GM23338 (cell line): ENCODE measurements around the gene RNF17. TPM values are rescaled to one million over a fixed set of nuclear protein-coding genes. Genes with fewer than 3 reads are reported as not detected.
"Not testable (repeated sequence)": the region's sequence is repeated elsewhere in the genome, so short reads cannot be mapped to it uniquely, and the experiment has no call there.

Source experiments
- ATAC-seq: fragments of 200-7000 bp; cut with Tn5 transposase; 3 replicates; pipeline ENCODE4 v1.9.1; 2020
- DNase-seq: peaks from one replicate; pipeline ENCODE4 v3.0.0-alpha.2; 2015; ENCODE audit warnings: low spot score
- H2AFZ ChIP-seq: fragments of 200-600 bp; sonication (generic); 2 replicates; pipeline ENCODE4 v1.8.0; 2016; ENCODE audit warnings: antibody characterized with exemption, mild to moderate bottlenecking, moderate library complexity
- H3F3A ChIP-seq: fragments of 200-600 bp; sonication (generic); replicated peaks from 2 replicates; pipeline ENCODE4 v1.8.0; 2017; ENCODE audit warnings: antibody characterized with exemption, mixed run types, low read depth
- H3K27ac ChIP-seq: fragments of 200-600 bp; sonication (generic); 2 replicates; pipeline ENCODE4 v1.6.1; 2016; ENCODE audit warnings: low read depth
- H3K27me3 ChIP-seq: fragments of 200-600 bp; sonication (generic); 2 replicates; pipeline ENCODE4 v1.8.0; 2016; ENCODE audit warnings: mild to moderate bottlenecking, mixed run types, moderate library complexity; ENCODE audit not compliant: insufficient read depth
- H3K36me3 ChIP-seq: fragments of 200-600 bp; sonication (generic); 2 replicates; pipeline ENCODE4 v1.8.0; 2016; ENCODE audit warnings: mild to moderate bottlenecking; ENCODE audit not compliant: insufficient read depth
- H3K4me1 ChIP-seq: fragments of 200-600 bp; sonication (generic); 2 replicates; pipeline ENCODE4 v1.8.0; 2016; ENCODE audit warnings: mild to moderate bottlenecking, moderate library complexity; ENCODE audit not compliant: insufficient read depth
- H3K4me2 ChIP-seq: fragments of 200-600 bp; sonication (generic); 2 replicates; pipeline ENCODE4 v1.7.1; 2017; ENCODE audit warnings: mixed run types
- H3K4me3 ChIP-seq: fragments of 200-600 bp; sonication (generic); 2 replicates; pipeline ENCODE4 v1.6.1; 2016; ENCODE audit warnings: mixed run types
- H3K79me2 ChIP-seq: fragments of 200-600 bp; sonication (generic); replicated peaks from 2 replicates; pipeline ENCODE4 v1.8.0; 2017; ENCODE audit warnings: mild to moderate bottlenecking; ENCODE audit not compliant: insufficient read depth
- H3K9me2 ChIP-seq: fragments of 200-600 bp; sonication (generic); 2 replicates; pipeline ENCODE4 v1.8.0; 2017; ENCODE audit not compliant: insufficient read depth
- H4K20me1 ChIP-seq: fragments of 200-600 bp; sonication (generic); replicated peaks from 2 replicates; pipeline ENCODE4 v1.8.0; 2017; ENCODE audit warnings: mild to moderate bottlenecking; ENCODE audit not compliant: insufficient read depth
- H3K27ac Mint-ChIP-seq: 2 replicates; pipeline ENCODE4 v1.8.0; 2020; ENCODE audit warnings: inconsistent platforms, mild to moderate bottlenecking, moderate library complexity, mixed read lengths
- H3K27me3 Mint-ChIP-seq: 3 replicates; pipeline ENCODE4 v1.8.0; 2022; ENCODE audit warnings: low read depth, mild to moderate bottlenecking, moderate library complexity, mixed read lengths, inconsistent platforms; ENCODE audit not compliant: insufficient read depth, poor library complexity
- H3K36me3 Mint-ChIP-seq: 3 replicates; pipeline ENCODE4 v1.8.0; 2021; ENCODE audit warnings: low read depth, mild to moderate bottlenecking, inconsistent platforms, moderate library complexity, mixed read lengths
- H3K4me1 Mint-ChIP-seq: 3 replicates; pipeline ENCODE4 v1.8.0; 2020; ENCODE audit warnings: mild to moderate bottlenecking, inconsistent platforms, mixed read lengths
- H3K4me3 Mint-ChIP-seq: 3 replicates; pipeline ENCODE4 v1.8.0; 2021; ENCODE audit warnings: moderate library complexity, mild to moderate bottlenecking, inconsistent platforms, mixed read lengths
- H3K9me3 Mint-ChIP-seq: 3 replicates; pipeline ENCODE4 v1.8.0; 2020; ENCODE audit warnings: moderate library complexity, mild to moderate bottlenecking, inconsistent platforms, mixed read lengths
- CTCF ChIP-seq, 2 experiments: fragments of 200-600 bp in 1 of 2; sonication (generic) in 1 of 2; conservative IDR thresholded peaks; 2 replicates each; pipeline versions ENCODE4 v1.5.1 to v1.6.1; 2016 to 2017; ENCODE audit warnings: antibody characterized with exemption in 2 of 2, low read depth in 2 of 2, mild to moderate bottlenecking in 2 of 2, moderate library complexity in 1 of 2
- EZH2 ChIP-seq: fragments of 200-600 bp; sonication (generic); IDR thresholded peaks from one replicate; pipeline ENCODE4 v1.8.0; 2017; ENCODE audit warnings: antibody characterized with exemption, mild to moderate bottlenecking, low read depth; ENCODE audit not compliant: unreplicated experiment
- EZH2phosphoT487 ChIP-seq: fragments of 200-600 bp; sonication (generic); IDR thresholded peaks from one replicate; pipeline ENCODE4 v1.8.1; 2018; ENCODE audit warnings: antibody characterized with exemption; ENCODE audit not compliant: unreplicated experiment
- JUNB ChIP-seq: IDR thresholded peaks from one replicate; pipeline ENCODE4 v1.6.1; 2016; ENCODE audit warnings: antibody characterized with exemption; ENCODE audit not compliant: unreplicated experiment
- NANOG ChIP-seq: IDR thresholded peaks from 2 replicates; pipeline ENCODE4 v1.6.1; 2016; ENCODE audit warnings: antibody characterized with exemption, borderline replicate concordance
- POLR2AphosphoS5 ChIP-seq: IDR thresholded peaks from 2 replicates; pipeline ENCODE4 v1.6.1; 2016; ENCODE audit warnings: antibody characterized with exemption, low read depth
- REST ChIP-seq: IDR thresholded peaks from one replicate; pipeline ENCODE4 v1.6.1; 2018; ENCODE audit warnings: antibody characterized with exemption; ENCODE audit not compliant: unreplicated experiment
- ZNF114 ChIP-seq: fragments of 250-450 bp; sonication (Bioruptor Pico); IDR thresholded peaks from 2 replicates; pipeline ENCODE4 v1.5.0; 2020; ENCODE audit warnings: mild to moderate bottlenecking, moderate library complexity
- ZNF331 ChIP-seq: fragments of 250-450 bp; sonication (Bioruptor Pico); IDR thresholded peaks from 2 replicates; pipeline ENCODE4 v1.5.0; 2020; ENCODE audit warnings: low read depth, mild to moderate bottlenecking, moderate library complexity
- polyA plus RNA-seq: library from polyadenylated mRNA; unstranded; fragments of >200 nt; fragmentation: Nextera tagmentation; extraction: Ambion mirVana; gene quantifications from 2 replicates; pipeline ENCODE4 v1.2.1, GENCODE V29; 2016
- total RNA-seq: library from RNA; depleted of rRNA; stranded (reverse); fragments of >200 nt; shearing (Covaris generic); gene quantifications from 2 replicates; pipeline ENCODE4 v1.2.3, GENCODE V29; 2014

Gene RNF17
- total and polyA plus RNA-seq, 2 experiments from 2014 or later = 0.16 TPM; not detected in 1

DNA sequence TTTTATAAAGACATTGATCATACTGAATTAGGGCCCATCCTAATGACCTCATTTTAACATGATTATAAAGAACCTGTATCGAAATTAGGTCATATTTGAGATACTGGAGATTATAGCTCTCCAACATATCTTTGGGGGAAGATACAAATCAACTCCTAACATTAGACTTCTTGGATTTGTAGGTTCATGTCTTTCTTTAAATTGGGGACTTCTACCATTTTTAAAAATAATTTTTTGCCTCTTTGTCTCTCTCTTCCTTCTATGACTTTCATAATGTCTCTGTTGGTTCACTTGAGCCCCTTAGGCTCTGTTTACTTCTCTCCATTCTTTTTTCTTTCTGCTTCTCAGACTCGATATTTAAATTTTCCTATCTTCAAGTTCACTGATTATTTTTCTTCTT is 57.2 kb downstream of the RNF17 start (continued):
- TF ChIP-seq REST = no peak
- no peak for TF ChIP-seq NANOG
- TF ChIP-seq CTCF (conservative IDR thresholded peaks at IDR 0.05; ENCODE audit: low read depth in 2 of 2) = no peak
- TF ChIP-seq ZNF114 (CRISPR knock-in tag) = no peak
- no peak for TF ChIP-seq EZH2
- TF ChIP-seq POLR2AphosphoS5 = no peak
- TF ChIP-seq EZH2phosphoT487 = no peak
- TF ChIP-seq JUNB = no peak

DNA sequence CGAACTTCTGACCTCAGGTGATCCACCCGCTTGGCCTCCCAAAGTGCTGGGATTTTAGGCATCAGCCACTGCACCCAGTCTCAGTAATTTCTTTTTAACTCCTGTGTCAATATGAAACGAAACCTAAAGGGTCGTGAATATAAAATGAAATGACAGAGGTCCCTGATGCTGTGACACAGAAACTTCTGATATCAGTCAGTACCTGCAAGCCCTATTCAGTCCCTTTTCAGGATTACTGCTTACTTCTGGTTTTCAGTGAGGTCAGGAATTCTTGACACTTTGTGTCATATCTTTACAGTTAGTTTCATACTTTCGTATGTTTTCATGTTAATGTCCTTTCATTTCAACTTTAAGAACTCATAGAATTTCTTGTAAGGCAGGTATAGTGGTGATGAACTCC is 58.7 kb downstream of the RNF17 start:
- no peaks in the 10 kb centered on the region for H3K79me2 ChIP-seq
- H4K20me1 ChIP-seq = no peaks in the 10 kb centered on the region
- Mint-ChIP-seq H3K4me1 (peaks cover 4% of the 10 kb centered on the region; the same call in 1 of the 3 replicates), H3K36me3 (no peaks in the 10 kb centered on the region), H3K4me3 (no peak overlapping the region), H3K27me3 (no peaks in the 10 kb centered on the region), H3K27ac (no peak overlapping the region), H3K9me3 (no peaks in the 10 kb centered on the region)
- TF ChIP-seq REST (no peak), ZNF331 (CRISPR knock-in tag) (no peak), ZNF114 (CRISPR knock-in tag) (no peak), CTCF (conservative IDR thresholded peaks at IDR 0.05; ENCODE audit: low read depth in 2 of 2) (no peak), EZH2 (no peak)
- no peaks in the 10 kb centered on the region for H3K27me3 ChIP-seq
- no peak overlapping the region for H3K27ac ChIP-seq
- no peak overlapping the region for H3K4me2 ChIP-seq
- ATAC-seq = no peak
- DNase-seq = no peak
- H3K36me3 ChIP-seq = no peaks in the 10 kb centered on the region
- H3K4me1 ChIP-seq = no peaks in the 10 kb centered on the region
- no peaks in the 10 kb centered on the region for H3F3A ChIP-seq
- no peak overlapping the region for H2AFZ ChIP-seq
- H3K4me3 ChIP-seq = no peak overlapping the region
- no peaks in the 10 kb centered on the region for H3K9me2 ChIP-seq

GRCh38 chr13:24823122-24823710 is 59.2 kb downstream of the RNF17 start:
- not testable (repeated sequence) for H3K27ac ChIP-seq, H3K4me1 Mint-ChIP-seq, H3K4me3 Mint-ChIP-seq, H3K4me1 ChIP-seq, H3K27me3 Mint-ChIP-seq, H2AFZ ChIP-seq, H4K20me1 ChIP-seq, ATAC-seq, H3K4me3 ChIP-seq, H3K9me3 Mint-ChIP-seq, H3K4me2 ChIP-seq, H3K9me2 ChIP-seq, H3K36me3 ChIP-seq, H3F3A ChIP-seq, H3K27me3 ChIP-seq, H3K36me3 Mint-ChIP-seq, H3K27ac Mint-ChIP-seq, DNase-seq, H3K79me2 ChIP-seq
